MM.1S (cell line): Measurements from ENCODE around the gene CTTN.

Source experiments
- DNase-seq: peaks from one replicate; pipeline ENCODE4 v3.0.0-alpha.2; 2015
- H2AFZ ChIP-seq: fragments of 300-600 bp; sonication (generic); 2 replicates; pipeline ENCODE4 v1.6.0; 2016; ENCODE audit warnings: antibody characterized with exemption, low read length
- H3F3A ChIP-seq: fragments of 300-600 bp; sonication (generic); 2 replicates; pipeline ENCODE4 v1.6.1; 2016; ENCODE audit warnings: mild to moderate bottlenecking, antibody characterized with exemption, low read length, moderate library complexity, mixed read lengths; ENCODE audit not compliant: insufficient read depth
- H3K27ac ChIP-seq: fragments of 300-600 bp; sonication (generic); 2 replicates; pipeline ENCODE4 v1.5.1; 2016; ENCODE audit warnings: mild to moderate bottlenecking, low read length
- H3K27me3 ChIP-seq: fragments of 300-600 bp; sonication (generic); replicated peaks from 2 replicates; pipeline ENCODE4 v1.6.0; 2016; ENCODE audit warnings: low read length; ENCODE audit not compliant: insufficient read depth
- H3K36me3 ChIP-seq: fragments of 300-600 bp; sonication (generic); replicated peaks from 2 replicates; pipeline ENCODE4 v1.6.1; 2016; ENCODE audit warnings: mild to moderate bottlenecking, low read length, mixed read lengths; ENCODE audit not compliant: insufficient read depth
- H3K4me1 ChIP-seq: fragments of 300-600 bp; sonication (generic); 2 replicates; pipeline ENCODE4 v1.6.1; 2016; ENCODE audit warnings: low read length, mixed read lengths
- H3K4me2 ChIP-seq: fragments of 300-600 bp; sonication (generic); 2 replicates; pipeline ENCODE4 v1.6.0; 2016; ENCODE audit warnings: low read depth, low read length
- H3K4me3 ChIP-seq: fragments of 300-600 bp; sonication (generic); 2 replicates; pipeline ENCODE4 v1.5.1; 2016; ENCODE audit warnings: low read length, mixed read lengths
- H3K79me2 ChIP-seq: fragments of 300-600 bp; sonication (generic); 2 replicates; pipeline ENCODE4 v1.6.1; 2016; ENCODE audit warnings: mixed run types, low read length, mixed read lengths
- H3K9ac ChIP-seq: fragments of 300-600 bp; sonication (generic); 2 replicates; pipeline ENCODE4 v1.6.1; 2016; ENCODE audit warnings: low read length, mixed read lengths
- H3K9me2 ChIP-seq: fragments of 300-600 bp; sonication (generic); replicated peaks from 2 replicates; pipeline ENCODE4 v1.6.1; 2016; ENCODE audit warnings: mild to moderate bottlenecking, low read length, mixed read lengths; ENCODE audit not compliant: insufficient read depth
- H3K9me3 ChIP-seq: fragments of 300-600 bp; sonication (generic); replicated peaks from 2 replicates; pipeline ENCODE4 v1.6.1; 2016; ENCODE audit warnings: mild to moderate bottlenecking, low read length, mixed read lengths; ENCODE audit not compliant: insufficient read depth
- H4K20me1 ChIP-seq: fragments of 300-600 bp; sonication (generic); 2 replicates; pipeline ENCODE4 v1.6.1; 2016; ENCODE audit warnings: mild to moderate bottlenecking, low read length, moderate library complexity, mixed read lengths; ENCODE audit not compliant: insufficient read depth
- CTCF ChIP-seq: fragments of 300-600 bp; sonication (generic); IDR thresholded peaks from 2 replicates; pipeline ENCODE4 v1.5.1; 2016; ENCODE audit warnings: antibody characterized with exemption, low read length, mixed read lengths
- EZH2 ChIP-seq: fragments of 300-600 bp; sonication (generic); optimal IDR thresholded peaks from 2 replicates; pipeline ENCODE3; 2017; ENCODE audit warnings: low read depth, mild to moderate bottlenecking, antibody characterized with exemption, low read length, mixed read lengths
- EZH2phosphoT487 ChIP-seq: fragments of 300-600 bp; sonication (generic); IDR thresholded peaks from 2 replicates; pipeline ENCODE4 v1.6.1; 2018; ENCODE audit warnings: antibody characterized with exemption, low read length

The CTTN gene

DNA sequence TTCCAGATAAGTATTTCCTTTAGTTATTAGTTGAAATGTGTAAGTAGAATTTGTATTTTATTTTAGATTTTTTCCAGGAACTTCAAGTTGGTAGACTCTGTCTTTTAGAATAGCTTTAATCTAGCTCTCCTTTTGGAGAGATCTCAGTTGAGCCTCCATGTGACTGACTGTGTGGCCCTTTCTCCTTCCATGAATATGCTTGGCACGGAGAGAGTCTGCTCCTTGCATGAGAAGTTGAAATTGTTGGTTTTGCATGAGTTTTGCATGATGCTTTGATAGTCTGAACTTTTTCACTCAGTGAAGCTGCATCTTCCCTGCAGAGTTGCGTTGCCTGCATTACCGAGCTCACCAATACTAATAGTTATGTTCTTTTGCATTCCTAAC is 32.8 kb upstream of the CTTN start:
- TF ChIP-seq CTCF (no peak), EZH2phosphoT487 (no peak), EZH2 (no peak)
- H3K27ac ChIP-seq: no peak overlapping the region
- H3K36me3 ChIP-seq: no peaks in the 10 kb centered on the region
- H4K20me1 ChIP-seq: no peaks in the 10 kb centered on the region
- no peaks in the 10 kb centered on the region for H3K27me3 ChIP-seq
- H3K9ac ChIP-seq: no peak overlapping the region
- H3K4me3 ChIP-seq: no peak overlapping the region
- no peaks in the 10 kb centered on the region for H3K9me2 ChIP-seq
- no peaks in the 10 kb centered on the region for H3K9me3 ChIP-seq
- no peak overlapping the region for H2AFZ ChIP-seq
- H3K79me2 ChIP-seq: no peaks in the 10 kb centered on the region
- no peak overlapping the region for H3K4me2 ChIP-seq
- H3F3A ChIP-seq: no peaks in the 10 kb centered on the region
- DNase-seq: no peak
- no peaks in the 10 kb centered on the region for H3K4me1 ChIP-seq

DNA sequence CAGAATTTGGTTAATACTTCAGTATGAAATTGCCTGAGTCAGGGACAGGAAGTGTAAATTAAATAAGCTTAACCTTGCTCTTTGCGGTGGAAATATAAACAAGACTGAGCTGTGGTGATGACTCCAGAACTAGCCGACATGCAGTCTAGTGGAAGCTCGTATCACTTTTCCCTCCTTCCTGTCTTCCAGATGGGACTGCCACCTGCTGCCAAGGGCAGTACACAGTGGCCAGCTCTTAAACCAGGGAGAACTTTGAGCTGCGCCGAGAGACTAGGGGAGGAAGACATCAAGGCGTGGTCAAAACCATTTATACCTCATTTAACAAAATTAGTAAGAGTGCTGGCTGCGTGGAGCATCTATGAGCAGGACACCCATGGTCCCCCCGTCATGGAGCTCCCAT is 31.3 kb upstream of the CTTN start:
- Histone ChIP-seq H3K9ac (no peak overlapping the region), H4K20me1 (no peaks in the 10 kb centered on the region), H3K4me3 (no peak overlapping the region), H3K9me2 (no peaks in the 10 kb centered on the region), H3K36me3 (no peaks in the 10 kb centered on the region; the same call in 1 of the 2 replicates), H3F3A (no peaks in the 10 kb centered on the region), H3K27ac (no peak overlapping the region), H2AFZ (no peak overlapping the region), H3K27me3 (no peaks in the 10 kb centered on the region), H3K79me2 (no peaks in the 10 kb centered on the region), H3K9me3 (no peaks in the 10 kb centered on the region), H3K4me2 (no peak overlapping the region), H3K4me1 (no peaks in the 10 kb centered on the region)
- TF ChIP-seq EZH2 (no peak), CTCF (no peak), EZH2phosphoT487 (no peak)
- DNase-seq: no peak

DNA sequence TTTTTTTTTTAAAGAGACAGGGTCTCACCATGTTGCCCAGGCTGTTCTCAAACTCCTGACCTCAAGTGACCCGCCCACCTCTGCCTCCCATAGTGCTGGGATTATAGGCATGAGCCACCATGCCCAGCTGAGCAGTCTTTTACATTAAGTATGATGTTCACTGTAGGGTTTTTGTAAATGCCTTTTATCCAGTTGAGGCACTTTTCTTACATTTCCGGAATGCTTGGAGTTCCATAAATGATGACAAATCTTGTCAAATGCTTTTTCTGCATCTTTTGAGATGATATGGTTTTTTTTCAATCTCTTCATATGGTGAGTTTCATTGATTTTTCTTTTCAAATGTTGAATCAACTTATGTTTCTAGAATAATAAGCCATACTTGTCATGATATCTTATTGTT is 29.4 kb upstream of the CTTN start:
- Histone ChIP-seq H3K79me2 (no peaks in the 10 kb centered on the region), H3K4me3 (no peak overlapping the region)

More for the DNA sequence above, 29.4 kb upstream of the CTTN start:
- TF ChIP-seq CTCF (no peak), EZH2phosphoT487 (no peak), EZH2 (no peak)
- Histone ChIP-seq H3K4me2 (no peak overlapping the region), H2AFZ (no peak overlapping the region), H4K20me1 (no peaks in the 10 kb centered on the region), H3K36me3 (no peaks in the 10 kb centered on the region; the same call in 1 of the 2 replicates), H3K27me3 (no peaks in the 10 kb centered on the region), H3K9me3 (no peaks in the 10 kb centered on the region), H3K27ac (no peak overlapping the region), H3K4me1 (no peaks in the 10 kb centered on the region), H3K9me2 (no peaks in the 10 kb centered on the region), H3K9ac (no peak overlapping the region), H3F3A (no peaks in the 10 kb centered on the region)
- no peak for DNase-seq
